ENCODE results near the gene PWP1.

The PWP1 gene

DNA sequence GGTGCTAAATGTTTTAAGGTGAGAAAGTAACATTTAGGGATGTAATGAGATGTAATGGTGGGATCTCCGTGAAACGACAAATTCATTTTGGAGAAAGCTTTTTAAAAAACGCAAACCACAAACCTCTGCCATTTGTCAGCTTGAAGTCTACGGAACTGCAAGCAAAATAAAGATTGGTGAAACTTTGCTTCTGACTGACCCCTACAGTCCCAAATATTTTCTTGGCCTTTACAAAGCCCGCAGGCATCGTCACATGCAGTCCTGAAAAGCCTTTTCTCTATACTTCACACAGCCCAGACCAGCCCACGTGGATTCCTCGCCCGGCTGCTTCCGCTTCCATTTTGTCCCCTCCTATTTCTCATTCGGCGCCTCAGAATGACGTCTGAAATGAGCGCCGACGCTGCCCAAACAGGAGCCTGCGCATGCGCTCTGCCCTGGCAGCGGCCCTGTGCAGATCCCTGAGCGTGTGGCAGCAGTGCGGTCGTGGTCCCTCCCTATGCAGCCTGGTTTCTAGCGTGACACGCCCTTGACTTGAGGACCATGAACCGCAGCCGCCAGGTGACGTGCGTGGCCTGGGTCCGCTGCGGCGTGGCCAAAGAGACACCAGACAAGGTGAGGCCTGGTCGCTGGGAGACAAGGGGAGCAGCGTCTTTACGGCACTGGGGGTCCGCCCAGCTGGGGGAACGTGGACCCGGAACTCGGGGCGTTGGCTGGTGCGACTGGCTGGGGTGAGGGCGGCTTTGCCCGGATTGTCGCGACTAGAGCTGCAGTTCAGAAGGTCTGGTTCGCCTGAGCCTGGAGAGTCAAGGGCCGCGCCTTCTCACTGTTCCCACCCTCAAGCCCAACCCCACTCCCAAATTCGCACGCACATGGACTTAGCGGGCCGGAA is at the start of gene PWP1:
PWP1 (plus strand) TSS at position 440 of the 889 bp plus-strand sequence; CDS start at position 541, 101 bp downstream.
- DNase-seq (ENCODE audit: low read depth in 2 of 2, low spot score in 1 of 2), result peak; percentile 89 to 90

DNA sequence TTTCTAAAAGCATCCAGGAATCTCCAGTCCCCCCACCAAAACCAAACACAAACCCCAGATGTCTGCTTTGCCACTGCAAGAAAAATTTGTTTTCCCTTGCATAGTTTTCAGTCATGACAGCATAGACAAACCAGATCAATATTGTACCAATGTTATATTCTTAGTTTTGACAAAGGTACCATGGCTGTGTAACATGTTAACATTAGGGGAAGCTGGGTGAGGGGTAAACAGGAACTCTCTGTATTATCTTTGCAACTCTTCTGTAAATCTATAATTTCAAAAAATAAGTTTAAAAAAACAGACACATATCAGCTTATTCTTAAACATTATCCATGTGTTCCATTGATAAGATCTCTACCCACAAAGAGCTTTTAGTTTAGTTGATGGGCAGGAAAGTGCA is 44.4 kb upstream of the PWP1 start:
- DNase-seq (ENCODE audit: low read depth in 2 of 2, low spot score in 1 of 2), result no peak

DNA sequence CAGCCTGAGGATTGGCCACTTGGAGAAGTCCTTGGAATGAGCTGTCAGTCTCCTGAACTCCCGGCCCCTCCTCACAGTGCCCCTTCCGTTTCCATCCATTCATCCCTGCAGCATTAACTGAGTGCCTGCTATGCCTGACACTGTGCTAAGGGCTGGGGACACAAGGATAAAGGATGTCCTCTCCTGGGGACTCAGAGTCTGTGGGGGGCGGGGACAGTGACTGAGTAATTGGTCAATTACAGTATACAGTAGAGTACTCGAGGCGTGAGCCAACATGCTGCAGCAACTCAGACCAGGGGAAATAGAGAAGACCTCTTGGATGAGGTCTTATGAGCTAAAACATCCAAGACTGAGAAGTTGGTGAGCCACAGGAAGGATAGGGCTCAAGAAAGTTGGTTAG is 43.4 kb upstream of the PWP1 start:
- no peak for DNase-seq (ENCODE audit: low read depth in 2 of 2, low spot score in 1 of 2)

DNA sequence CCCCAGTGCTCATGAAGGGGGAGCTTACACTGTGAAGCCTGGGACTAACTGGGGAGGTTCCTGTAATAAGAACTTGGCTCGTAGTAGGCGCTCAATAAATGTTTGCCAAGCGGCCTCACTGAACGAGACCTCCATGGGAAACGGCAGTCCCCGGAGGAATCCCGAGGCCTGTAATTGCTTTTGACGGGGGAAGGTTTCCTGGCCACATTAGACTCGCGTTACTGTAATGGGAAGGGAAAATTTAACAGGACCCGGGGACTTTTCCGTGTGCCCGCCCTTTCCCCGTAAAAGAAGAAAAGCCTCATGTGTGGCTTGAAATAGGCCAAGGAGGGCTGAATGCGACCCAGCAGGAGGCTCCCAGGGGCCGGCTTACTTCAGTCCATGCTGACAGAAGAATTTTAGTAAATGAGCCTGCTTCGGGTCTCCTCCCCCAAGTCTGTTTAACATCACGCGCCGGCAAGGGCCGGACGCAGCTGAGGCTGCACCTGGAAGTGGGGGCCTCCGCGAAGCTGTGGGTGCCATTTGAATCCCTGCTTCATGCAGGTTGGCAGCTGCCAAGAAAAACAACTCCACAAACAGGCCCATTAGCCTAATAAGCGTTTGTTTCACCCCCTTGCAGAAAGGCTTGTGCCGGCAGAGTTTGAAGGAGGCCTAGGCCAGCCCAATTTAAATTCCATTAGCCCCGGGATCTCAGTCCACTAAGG is 39.8 kb upstream of the PWP1 start:
- no peak for DNase-seq (ENCODE audit: low read depth in 2 of 2, low spot score in 1 of 2)

DNA sequence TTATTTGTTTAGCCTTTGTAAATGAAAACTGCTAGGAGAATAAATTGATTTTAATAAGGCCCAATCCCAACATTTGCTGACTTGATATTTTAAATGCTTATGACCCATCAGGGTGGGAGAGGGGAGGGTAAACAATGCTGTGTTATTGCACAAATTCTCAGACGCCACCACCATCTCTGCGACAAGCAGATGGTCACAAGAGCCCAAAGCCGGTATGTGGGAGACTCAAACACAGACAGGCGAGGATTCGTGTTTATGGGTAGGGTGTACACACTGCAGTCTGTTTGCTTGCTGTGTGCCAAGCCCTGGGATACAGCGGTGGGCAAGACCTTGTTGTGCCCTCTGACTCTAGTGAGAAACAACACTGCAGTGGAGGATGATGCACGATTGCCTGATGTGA is 39.2 kb upstream of the PWP1 start:
- DNase-seq (ENCODE audit: low read depth in 2 of 2, low spot score in 1 of 2), result no peak

- no peak for DNase-seq (ENCODE audit: low read depth in 2 of 2, low spot score in 1 of 2)
Measured at GRCh38 chr12:107649661-107650061, 35.9 kb upstream of the PWP1 start.

DNA sequence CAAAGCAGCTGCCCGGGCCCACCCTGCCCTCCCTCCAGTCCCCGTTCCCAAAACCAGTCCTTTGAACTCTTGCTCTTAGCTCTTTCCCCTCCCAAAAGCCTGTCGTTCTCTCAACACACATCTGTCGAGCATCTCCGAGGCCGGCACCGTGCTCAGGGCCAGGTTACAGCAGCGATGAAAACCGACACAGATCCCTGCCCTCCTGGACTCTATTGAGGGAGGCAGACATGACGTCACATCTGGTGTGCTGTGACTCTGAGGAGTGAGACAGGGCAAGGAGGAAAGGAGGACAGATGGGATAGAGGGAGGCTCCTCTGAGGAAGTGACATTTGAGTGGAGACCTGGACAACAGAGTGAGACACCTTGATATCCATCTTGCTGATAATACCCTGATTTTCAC is 34.6 kb upstream of the PWP1 start:
- no peak for DNase-seq (ENCODE audit: low read depth in 2 of 2, low spot score in 1 of 2)

- no peak for DNase-seq (ENCODE audit: low read depth in 2 of 2, low spot score in 1 of 2)
Measured at GRCh38 chr12:107651571-107652449, 33.8 kb upstream of the PWP1 start.

GRCh38 chr12:107653519-107653918 is 32.1 kb upstream of the PWP1 start:
- no peak for DNase-seq (ENCODE audit: low read depth in 2 of 2, low spot score in 1 of 2)

DNA sequence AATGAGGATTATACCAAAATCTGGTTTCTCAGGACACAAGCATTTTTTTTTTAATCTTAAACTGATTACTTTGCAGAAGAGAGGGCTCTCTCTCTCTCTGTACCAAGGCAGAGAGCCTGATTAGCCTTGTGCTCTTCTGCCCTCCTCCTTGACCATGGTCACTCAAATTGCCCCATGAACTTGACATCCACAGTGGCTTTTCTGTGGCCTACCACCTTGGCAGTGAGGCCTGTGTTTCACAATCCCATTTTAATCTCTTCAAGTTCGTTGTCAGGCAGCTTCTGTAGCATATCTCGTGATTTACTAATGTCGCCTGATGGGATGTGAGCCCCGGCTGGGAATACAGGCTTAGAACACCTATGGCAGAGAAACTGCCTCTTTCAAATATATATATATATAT is 30.7 kb upstream of the PWP1 start:
- no peak for DNase-seq (ENCODE audit: low read depth in 2 of 2, low spot score in 1 of 2)

DNA sequence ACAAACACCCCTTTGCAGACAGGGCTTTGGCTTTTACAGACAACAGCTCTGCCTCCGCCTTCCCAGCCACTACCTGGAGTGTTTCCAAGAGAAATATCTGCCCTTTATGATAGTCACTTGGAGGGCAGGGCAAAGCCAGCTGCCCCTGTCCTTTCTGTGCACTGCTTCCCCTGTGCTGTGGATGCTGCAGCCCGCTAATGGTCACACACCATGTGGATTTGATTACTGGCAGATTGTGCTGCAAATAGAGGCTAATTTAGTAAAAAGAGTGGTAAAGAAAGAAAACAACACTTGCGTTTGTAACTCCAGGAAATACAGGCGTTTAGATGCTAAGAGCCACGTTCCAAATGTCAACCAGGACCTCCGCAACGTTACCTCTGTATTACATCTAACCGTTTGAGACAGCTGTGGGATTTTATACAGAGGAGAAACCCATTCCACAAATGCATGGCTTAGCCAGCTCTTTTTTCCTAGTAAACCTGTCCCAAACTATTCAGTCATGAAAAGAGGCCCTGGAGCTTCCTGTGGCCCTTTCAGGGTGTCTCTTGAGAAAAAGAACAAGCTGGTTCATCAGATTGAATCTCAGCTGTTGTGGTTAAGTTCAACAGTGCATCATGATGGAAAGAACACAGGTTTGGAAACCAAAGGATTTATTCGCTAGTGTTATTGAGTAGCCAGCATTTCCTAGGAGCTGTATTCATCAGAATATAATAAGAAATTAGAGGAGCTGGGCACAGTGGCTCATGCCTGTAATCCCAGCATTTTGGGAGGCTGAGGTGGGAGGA is 30.1 kb upstream of the PWP1 start:
- DNase-seq (ENCODE audit: low read depth in 2 of 2, low spot score in 1 of 2), result no peak

DNA sequence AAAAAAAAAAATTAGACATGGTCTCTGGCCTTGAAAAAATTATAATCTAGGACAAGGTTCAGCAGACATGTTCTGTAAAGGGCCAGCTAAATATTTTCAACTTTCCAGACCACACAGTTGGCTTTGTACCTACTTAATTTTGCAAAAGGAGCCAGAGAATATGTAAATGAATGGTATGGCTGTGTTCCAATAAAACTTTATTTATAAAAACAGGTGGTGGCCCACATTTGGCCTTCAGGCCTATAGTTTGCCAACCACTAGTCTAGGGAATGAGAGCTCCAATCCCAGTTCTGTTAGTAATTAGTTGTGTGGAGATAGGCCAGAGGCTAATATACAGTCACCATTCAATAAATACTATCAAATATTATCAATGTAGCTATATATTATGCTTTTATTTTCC is 29.3 kb upstream of the PWP1 start:
- no peak for DNase-seq (ENCODE audit: low read depth in 2 of 2, low spot score in 1 of 2)

DNA sequence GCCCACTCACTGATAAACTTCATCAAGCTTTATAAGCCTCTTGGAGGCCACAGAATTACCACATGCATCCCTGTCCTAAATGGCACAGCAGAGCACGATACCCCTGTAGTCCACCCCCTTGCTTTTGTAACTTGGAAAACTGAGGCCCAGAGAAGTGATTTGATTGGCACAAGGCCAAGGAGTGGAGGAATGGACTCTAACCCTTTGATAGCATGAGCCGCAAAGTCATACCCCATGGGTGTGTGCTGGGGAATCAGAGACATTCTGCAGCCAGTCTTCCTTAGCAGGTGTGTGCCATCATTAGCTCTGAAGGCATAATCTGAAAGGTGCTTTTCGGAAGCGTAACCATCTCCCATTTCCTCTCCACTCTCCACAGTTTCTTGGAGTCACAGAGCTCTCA is 28.5 kb upstream of the PWP1 start:
- DNase-seq (ENCODE audit: low read depth in 2 of 2, low spot score in 1 of 2), result no peak

- no peak for DNase-seq (ENCODE audit: low read depth in 2 of 2, low spot score in 1 of 2)
Measured at GRCh38 chr12:107657621-107658020, 28.0 kb upstream of the PWP1 start.

DNA sequence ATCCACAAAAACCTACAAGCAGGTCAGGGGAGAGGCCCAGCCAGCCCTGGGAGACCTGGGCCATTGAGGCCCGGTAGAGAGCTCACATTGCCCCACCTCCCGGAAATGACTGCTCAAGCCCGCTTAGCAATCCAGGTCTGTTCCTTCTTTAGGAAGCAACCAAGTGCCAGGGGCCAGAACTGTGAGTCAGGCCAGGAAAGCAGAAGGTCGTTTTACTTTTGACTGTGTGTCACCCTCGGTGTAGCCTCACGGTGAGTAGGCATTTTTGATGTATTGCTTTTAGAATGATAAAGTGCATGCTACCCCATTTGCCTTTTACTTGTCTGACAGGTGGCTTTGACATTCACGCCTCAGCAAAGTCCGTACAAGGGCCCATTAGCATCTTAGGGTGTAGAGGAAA is 25.4 kb upstream of the PWP1 start:
- no peak for DNase-seq (ENCODE audit: low read depth in 2 of 2, low spot score in 1 of 2)

- DNase-seq (ENCODE audit: low read depth in 2 of 2, low spot score in 1 of 2), result no peak
Measured at GRCh38 chr12:107660861-107661415, 24.7 kb upstream of the PWP1 start.

DNA sequence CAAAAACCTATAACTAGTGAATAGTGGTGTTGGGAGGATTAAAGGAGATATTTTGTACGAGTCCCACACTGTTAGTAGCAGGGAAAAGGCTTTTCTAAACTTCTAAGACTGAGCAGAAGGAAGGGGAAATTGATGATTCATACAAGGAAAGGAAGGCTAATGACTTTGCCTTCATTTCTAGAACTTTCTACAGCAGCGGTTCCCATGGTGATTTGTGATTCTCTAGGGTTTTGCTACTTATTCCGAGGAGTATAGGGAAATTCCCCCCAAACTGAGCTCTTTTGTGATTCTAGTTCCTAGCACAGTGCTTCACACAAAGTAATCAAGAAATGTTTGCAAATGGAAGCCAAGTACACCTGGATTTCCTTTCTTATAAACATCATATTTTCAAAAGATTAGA is 23.8 kb upstream of the PWP1 start:
- no peak for DNase-seq (ENCODE audit: low read depth in 2 of 2, low spot score in 1 of 2)

DNA sequence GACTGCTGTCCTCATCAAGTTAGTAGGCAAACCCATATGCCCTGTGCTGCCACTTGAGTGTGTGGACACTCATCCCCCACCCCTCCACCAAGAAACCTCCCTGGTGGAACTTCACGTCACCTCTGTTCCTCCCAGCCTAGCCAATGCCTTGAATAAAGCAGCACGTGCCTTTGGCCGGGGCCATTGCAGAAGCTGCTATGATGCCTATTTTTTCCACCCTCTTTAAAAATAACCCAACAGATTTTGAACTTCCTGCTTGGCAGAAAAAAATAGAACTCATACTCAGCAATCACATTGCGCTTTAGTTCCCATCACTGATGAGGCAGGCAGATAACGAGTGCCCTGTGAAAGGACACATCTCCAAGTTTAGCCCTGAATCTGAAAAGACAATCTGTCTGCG is 23.1 kb upstream of the PWP1 start:
- no peak for DNase-seq (ENCODE audit: low read depth in 2 of 2, low spot score in 1 of 2)

DNA sequence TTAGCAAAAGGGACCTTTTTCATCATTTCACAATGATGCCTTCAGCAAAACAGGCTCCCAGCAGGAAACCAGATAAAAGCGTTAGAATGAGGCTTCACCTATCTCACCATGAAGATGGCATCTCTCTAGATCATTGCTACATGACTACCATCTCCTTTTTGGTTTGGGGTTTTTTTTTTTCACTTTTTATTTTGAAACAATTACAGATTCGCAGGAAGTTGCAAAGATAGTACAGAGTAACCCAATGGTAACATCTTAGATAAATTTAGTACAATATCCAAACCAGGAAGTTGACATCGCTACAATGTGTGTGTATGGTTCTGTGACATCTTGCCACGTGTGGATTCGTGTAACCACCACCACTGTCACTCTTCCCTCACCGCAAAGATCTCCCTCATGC is 22.3 kb upstream of the PWP1 start:
- DNase-seq (ENCODE audit: low read depth in 2 of 2, low spot score in 1 of 2), result no peak

DNA sequence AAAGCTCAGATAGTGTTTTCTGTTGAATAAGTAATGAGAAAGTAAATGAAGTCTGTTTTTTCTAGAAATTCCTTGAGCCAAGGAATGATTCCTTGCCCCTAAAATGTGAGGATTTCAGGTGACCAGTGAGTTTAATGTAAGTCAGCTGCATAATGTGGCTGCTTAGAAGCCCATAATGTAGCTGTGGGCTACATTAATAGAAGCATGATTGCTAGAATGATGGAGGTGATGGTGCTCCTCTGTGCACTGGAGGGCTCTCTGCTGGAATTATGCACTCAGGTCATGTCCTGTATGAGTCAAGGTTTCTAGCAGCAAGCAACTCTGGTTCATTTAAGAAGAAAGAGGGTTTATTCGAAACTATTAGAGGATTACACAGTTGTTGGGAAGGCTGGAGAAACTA is 19.6 kb upstream of the PWP1 start:
- no peak for DNase-seq (ENCODE audit: low read depth in 2 of 2, low spot score in 1 of 2)

DNA sequence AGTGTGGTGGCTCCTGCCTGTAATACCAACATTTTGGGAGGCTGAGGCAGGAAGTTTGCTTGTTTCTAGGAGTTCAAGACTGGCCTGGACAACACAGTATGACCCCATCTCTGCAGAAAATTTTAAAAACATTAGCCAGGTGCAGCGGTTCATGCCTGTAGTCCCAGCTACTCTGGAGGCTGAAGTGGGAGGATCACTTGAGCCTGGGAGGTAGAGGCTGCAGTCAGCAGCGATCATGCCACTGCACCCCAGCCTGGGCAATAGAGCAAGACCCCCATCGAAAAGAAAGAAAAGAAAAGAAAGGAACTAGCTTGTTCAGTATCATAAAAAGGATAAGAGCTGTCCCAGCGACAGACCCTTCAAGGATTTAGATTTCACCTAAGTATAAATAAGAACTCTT is 18.1 kb upstream of the PWP1 start:
- no peak for DNase-seq (ENCODE audit: low read depth in 2 of 2, low spot score in 1 of 2)
